ENCODE data around the gene ZNF319.

DNA sequence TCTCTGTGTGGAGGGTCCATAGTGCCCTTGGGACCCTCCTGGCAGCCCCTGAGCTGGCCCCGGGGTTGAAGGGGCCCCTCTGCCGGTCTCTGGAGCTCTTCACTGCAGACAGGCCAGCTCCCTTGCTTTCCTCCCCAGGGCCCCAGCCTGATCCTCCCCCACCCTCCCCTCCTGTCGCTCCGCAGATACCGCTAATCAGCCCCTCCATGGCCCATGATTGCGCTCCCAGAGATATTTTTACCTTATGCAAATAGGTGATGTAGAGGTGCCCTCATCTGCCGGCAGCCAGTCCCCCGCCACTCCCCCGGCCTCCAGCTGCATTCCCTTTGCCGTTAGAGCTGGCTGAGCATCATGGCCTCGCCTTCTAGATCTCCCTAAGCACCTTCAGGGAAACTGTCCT is 34.3 kb upstream of the ZNF319 start:
- TF ChIP-seq FOXM1 (CRISPR knock-in tag; IDR thresholded peaks at IDR 0.05) (no peak), TBX3 (IDR thresholded peaks at IDR 0.05; ENCODE audit: borderline replicate concordance) (no peak), RORA (CRISPR knock-in tag; IDR thresholded peaks at IDR 0.05) (no peak), STAT5B (CRISPR knock-in tag; IDR thresholded peaks at IDR 0.05) (no peak)
